ENCODE measurements around the gene SPEF2.
A peak's percentile ranks its signal among the peaks of the same experiment; 100 is the strongest.

The SPEF2 gene, protein sequence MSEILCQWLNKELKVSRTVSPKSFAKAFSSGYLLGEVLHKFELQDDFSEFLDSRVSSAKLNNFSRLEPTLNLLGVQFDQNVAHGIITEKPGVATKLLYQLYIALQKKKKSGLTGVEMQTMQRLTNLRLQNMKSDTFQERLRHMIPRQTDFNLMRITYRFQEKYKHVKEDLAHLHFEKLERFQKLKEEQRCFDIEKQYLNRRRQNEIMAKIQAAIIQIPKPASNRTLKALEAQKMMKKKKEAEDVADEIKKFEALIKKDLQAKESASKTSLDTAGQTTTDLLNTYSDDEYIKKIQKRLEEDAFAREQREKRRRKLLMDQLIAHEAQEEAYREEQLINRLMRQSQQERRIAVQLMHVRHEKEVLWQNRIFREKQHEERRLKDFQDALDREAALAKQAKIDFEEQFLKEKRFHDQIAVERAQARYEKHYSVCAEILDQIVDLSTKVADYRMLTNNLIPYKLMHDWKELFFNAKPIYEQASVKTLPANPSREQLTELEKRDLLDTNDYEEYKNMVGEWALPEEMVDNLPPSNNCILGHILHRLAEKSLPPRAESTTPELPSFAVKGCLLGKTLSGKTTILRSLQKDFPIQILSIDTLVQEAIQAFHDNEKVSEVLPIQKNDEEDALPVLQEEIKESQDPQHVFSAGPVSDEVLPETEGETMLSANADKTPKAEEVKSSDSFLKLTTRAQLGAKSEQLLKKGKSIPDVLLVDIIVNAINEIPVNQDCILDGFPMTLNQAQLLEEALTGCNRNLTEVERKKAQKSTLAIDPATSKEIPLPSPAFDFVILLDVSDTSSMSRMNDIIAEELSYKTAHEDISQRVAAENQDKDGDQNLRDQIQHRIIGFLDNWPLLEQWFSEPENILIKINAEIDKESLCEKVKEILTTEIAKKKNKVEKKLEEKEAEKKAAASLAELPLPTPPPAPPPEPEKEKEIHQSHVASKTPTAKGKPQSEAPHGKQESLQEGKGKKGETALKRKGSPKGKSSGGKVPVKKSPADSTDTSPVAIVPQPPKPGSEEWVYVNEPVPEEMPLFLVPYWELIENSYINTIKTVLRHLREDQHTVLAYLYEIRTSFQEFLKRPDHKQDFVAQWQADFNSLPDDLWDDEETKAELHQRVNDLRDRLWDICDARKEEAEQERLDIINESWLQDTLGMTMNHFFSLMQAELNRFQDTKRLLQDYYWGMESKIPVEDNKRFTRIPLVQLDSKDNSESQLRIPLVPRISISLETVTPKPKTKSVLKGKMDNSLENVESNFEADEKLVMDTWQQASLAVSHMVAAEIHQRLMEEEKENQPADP (N-terminal part only)

DNA sequence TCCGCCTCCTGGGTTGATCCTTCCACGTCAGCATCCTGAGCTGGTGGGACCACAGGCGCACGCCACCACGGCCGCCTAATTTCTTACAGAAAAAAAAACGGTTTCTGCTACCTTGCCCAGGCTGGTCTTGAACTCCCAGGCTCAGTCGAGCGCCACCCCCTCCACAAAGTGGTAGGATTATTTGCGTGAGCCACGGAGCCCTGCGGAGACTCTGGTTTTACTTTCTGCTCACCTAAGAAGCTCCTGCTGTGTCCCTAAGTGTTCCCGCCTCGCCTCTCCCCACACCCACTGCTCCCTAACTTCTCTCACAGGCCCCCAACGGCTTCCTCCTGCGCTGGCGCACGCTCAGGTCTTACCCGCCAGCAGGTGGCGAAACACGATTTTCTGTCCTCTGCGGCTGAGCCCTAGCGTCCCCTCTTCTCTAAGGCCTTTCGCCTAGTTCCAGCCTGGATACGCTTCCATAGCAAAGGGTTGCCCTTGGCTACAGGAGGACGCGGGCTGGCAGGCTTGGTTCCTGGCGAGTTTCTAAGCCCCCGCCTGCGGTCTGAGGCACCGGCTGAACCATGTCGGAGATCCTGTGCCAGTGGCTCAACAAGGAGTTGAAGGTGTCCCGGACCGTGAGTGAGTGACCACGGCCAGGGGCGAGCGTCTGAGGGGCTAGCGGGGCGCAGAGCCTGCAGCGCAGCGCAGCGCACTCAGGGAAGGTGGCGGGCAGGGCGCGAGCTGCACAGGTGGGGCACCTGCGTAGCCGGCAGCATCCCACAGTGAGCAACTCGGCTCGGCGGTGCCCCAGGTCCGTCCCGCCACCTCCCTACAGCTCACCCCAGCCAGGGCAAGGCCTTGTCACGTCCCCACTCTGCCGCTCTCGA lies at the start of gene SPEF2:
TSS of gene SPEF2 (plus strand) at position 429 of the 869 bp plus-strand sequence. CDS start at position 564, 135 bp downstream.
- DNase-seq (ENCODE audit: low spot score), result peak; percentile 93

DNA sequence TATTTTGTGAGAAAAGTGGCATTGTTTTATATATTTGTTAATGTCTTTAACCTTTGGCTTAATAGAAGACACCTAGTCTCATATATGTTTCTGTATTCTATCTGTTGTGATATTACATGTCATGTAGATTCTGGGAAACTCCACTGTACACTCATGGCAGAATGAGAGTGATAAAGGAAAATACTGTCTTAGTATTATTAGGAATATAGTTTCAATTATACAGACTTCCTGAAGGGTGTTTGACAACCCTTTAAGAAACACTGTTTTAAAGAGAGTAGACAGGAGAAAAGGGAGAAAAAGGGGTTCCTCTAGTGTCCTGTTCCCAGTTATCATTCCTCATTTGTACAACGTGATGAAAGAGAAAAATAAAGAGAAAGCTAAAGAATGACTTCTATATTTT lies 42.1 kb upstream of the SPEF2 start:
- no peak for DNase-seq (ENCODE audit: low spot score)

DNA sequence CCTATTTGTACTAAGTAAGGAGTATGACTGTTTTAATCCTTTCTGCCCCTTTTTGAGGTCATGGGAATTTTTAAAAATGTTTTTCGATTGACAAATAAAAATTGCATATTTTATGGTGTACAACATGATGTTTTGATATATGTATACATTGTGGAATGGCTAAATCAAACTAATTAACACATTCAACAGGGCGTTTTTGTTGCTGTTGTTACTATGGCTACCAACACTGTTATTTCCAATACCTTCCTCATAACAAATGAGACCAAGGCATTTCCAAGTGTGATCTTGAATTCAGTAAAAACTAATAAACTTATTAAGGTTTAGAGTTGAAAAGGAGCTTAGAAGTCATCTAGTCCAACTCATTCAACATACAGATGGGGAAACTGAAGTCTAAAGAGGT lies 30.2 kb upstream of the SPEF2 start:
- no peak for DNase-seq (ENCODE audit: low spot score)

DNA sequence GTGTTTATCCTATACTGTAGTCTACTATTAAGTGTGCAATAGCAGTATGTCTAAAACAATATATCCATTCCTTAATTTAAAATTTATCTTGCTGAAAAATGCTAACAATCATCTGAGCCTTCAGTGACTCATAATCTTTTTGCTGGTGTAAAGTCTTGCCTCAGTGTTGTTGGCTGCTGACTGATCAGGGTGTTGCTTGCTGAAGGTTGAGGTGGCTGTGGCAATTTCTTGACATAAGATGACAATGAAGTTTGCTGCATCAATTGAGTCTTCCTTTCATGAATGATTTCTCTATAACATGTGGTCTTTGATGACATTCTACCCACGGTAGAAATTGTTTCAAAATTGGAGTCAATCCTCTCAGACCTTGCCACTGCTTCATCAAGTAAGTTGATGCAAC lies 24.3 kb upstream of the SPEF2 start:
- DNase-seq (ENCODE audit: low spot score), result no peak

DNA sequence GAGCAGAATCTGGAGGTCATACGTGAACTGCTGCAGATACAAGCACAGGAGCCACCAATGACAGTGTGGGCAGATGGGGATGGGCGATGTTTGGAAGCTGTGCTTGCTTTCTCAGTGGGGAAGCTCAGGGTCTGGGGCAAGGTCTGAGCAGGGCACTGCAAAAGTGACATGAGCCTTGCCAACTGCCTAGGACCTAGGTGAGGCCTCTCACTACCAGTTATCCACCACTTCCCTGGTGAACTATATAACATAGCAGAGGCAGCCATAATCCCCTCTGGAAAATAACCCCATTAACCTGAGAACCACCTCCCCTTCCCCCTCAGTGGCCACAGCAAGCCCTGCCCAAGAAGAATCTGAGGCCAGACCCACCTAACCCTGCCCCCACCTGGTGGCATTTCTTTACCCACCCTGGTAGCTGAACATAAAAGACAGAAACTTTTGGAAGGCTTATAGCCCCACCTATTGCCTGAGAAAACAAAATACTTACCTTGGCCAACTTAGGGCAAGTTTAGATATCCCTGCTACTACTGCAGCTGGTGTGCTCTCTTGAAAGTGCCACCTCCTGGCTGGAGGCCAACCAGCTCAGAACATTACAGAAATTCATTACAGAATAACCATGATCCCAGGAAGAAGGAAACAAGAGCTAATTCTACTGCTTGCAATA lies 18.8 kb upstream of the SPEF2 start:
- DNase-seq (ENCODE audit: low spot score), result no peak

DNA sequence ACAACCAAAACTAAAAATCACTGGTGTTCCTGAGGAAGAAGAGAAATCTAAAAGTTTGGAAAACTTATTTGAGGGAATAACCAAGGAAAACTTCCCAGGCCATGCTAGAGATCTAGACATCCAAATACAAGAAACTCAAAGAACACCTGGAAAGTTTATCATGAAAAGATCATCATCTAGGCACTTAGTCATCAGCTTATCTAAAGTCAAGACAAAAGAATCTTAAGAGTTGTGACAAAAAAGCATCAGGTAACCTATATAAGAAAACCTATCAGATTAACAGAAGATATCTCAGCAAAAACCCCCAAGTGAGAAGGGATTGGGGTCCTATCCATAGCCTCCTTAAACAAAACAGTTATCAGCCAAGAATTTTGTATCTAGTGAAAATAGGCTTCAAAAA lies 17.1 kb upstream of the SPEF2 start:
- DNase-seq (ENCODE audit: low spot score), result no peak

DNA sequence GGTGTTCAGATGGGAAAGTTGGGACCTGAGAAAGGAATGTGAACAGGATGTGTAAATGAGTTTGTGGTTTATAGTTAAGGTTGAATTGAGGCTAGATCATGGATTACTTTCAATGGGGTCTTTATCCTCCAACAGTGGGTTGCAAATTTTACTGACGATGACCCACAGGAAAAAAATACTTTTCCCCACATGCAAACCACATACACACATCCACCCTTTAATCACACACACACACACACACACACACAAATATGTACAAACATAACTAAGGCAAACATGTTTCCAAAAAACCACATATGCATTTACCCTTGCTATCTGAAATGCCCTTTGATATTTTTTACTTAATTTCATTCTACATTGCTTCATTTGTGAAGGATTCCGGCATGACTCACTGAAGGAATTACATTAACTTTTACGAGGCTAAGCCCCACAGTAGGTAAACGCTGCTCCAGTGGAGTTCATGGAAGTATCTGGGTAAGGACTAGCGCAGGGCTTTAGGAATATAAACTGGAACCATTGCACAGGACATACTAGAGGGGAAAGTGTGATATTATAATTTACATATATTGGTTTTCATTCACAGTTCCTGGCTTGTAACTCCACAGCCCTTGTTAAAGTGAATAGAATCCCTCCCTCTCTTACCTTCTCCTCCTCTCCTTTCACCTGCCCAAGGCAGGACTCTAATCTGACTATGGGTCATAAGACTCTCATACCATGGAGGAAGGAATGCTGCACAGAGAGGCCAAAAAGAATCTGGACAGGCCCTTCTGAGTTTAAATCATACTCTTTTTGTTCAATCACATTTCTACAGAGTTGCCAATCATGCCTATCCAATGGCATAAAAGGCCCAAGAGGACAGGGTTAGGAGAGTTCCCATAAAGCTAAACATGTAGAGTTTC lies 8.5 kb upstream of the SPEF2 start:
- no peak for DNase-seq (ENCODE audit: low spot score)

DNA sequence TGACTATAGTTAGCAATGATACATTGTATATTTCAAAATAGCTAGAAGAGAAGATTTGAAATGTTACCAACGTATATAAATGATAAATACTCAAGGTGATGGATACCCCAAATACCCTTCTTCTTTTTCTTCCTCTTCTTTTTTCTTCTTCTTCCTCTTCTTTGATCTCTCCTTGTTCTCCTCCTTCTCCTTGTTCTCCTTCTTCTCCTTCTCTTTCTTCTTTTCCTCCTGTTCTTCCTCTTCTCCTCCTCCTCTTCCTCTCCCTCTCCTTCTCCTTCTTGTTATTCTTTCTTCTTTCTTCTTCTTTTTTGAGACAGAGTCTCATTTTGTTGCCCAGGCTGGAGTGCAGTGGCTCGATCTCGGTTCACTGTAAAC lies 616 bp upstream of the SPEF2 start:
- DNase-seq (ENCODE audit: low spot score), result no peak

DNA sequence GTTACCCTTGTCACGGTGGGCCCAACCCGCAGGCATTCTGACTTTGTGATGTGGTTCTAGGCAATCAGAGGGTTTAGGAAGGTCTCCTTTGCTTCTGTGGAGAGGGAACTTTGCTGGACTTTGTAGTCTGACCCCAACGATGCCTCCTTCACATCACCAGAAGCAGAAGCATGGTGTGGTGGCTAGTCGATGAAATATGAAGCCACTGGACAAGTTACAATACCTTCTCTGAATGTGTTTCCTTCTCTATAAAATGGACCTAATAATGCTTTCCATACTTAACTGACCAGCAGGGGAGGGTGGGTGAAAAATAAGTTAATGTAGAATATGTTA lies 607 bp downstream of the SPEF2 start:
- DNase-seq (ENCODE audit: low spot score), result no peak

DNA sequence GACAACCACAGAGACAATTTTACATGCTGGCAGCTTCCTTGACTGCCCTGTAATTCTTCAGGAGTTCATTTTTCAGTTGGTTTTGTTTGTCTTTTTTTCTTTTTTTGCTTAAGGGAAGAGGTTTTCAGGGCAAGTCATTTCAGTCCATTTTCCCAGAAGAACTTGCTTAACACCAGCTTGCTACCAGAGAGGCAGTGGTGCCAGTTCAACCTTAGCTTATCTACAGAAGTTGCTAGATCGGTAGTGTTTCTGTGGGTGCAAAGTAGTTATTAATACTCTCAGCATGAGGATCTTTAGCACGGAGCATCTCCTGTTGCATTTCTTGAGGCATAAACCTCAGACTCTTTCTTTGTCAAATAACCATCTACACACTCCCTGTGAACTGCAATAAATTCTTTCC lies 1.1 kb downstream of the SPEF2 start:
- DNase-seq (ENCODE audit: low spot score), result no peak

DNA sequence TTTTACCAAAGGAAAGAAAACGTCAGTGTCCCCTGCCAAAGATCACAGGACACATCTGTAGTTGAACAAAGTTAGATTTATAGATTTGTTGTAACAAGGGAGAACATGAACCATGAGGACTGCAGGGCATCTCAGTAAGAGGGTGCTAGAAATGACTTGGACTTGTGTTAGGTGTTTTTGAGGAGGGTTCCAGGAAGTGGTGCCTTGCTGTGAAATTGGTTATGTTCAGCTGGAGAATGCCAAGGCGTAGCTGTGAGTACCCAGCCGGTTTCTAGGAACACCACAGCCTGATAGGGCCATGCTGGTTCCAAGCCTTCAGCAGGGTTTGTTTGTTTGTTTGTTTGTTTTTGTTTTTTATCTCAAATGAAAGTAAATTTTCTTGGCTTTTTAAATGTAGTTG lies 5.3 kb downstream of the SPEF2 start:
- no peak for DNase-seq (ENCODE audit: low spot score)

DNA sequence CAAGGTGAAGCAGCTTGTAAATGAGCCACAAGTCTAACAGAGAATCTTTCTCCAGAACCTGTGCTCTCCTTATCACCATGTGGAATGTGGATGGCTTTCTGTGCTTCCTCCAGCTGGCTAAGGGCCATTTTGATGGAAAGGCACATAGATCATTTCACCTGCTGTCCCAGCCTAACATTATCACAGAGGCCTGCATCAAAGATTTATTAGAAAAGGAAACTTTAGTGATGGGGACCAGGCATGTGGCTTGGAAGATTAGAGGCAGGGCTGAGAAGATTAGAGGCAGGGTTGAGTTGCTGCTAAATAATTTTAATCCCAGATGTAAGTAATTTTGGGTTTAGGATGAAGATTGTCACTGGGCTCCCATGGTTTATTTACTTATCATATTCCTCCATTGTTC lies 6.3 kb downstream of the SPEF2 start:
- no peak for DNase-seq (ENCODE audit: low spot score)

DNA sequence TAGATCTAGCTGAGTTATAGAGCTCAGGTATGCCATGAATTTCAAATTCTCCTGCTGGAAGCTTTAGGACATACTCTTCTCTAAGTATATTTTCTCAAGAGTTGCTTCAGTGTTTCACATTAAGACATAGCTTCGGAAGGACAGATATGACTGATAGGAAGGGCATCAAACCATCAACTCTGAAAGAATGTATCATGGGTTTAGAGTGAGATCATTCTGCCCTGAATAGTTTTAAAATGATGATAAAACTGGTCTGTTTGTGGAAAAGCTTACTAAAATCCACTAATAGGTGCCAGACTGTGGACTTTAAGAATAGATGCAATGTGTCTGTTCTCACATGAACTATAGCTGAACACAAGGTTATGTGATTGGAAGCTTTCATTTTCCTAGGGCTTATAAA lies 8.4 kb downstream of the SPEF2 start:
- DNase-seq (ENCODE audit: low spot score), result no peak

DNA sequence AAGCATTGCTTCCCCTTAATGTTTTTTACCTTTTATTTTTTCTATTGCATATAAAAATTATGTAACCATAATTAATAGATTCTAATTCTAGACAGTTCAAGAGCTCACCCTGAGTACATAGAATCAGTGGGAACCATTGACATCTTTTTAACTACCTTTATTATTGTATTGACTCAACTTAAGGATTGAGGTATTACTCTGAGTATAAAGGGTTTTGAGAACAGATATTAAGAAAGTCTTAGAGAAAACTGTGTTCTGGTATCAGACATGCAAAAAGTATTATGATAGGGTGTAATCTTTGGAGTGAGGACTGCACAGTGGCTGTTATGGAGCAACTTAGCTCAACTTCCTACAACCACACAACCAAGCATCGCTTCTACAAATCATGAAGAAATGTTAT lies 8.9 kb downstream of the SPEF2 start:
- no peak for DNase-seq (ENCODE audit: low spot score)

DNA sequence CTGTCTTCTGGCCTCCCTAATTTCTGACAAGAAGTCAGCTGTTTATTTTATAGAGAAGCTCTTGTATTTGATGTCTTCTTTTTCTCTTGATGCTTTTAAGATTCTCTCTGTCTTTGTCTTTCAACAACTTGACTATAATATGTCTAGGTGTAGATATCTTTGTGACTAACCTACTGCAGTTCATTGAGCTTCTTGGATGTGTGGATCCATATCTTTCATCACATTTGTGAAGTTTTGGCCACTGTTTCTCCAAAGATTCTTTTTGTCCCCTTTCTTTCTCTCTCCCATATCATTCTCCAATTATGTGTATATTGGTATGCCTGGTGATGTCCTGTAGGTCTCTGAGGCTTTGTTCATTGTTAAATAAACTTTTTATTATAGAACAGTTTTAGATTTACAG lies 16.7 kb downstream of the SPEF2 start:
- DNase-seq (ENCODE audit: low spot score), result no peak

DNA sequence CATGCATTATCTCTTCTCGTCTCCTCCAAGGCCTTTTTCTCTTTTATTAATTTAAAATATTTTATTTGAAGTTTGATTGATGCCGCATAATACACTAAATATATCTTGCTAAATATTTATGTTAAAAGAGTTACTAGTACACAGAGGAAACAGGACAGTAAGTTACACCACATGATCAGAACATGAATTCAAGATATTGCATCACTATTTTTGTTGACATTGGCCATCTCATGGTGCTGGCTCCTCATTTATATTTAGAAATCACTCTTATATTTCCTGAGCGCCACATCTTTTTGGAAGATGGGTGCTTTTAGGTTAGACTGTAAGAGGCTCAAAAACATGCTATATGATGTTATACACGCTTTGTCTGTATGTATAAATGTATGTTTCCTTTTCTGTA lies 23.0 kb downstream of the SPEF2 start:
- DNase-seq (ENCODE audit: low spot score), result no peak

DNA sequence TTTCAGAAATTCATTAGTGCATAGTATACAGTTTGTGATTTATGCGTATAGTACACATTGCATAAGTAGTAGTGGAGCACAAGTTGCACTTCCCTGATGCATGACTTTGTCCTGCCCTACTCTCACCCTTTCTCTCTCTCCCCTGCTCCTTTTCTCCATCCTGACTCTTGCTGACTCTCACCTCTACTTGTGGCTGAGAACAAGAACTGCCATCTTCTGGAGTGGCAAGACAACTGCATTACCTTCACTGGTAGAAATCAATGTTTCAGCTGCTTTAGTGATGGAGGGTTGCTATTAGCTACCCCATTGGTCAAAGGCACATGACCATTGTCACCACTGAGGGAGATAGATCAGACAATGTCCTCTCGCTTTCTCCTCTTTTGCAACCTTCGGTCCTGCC lies 26.9 kb downstream of the SPEF2 start:
- no peak for DNase-seq (ENCODE audit: low spot score)

DNA sequence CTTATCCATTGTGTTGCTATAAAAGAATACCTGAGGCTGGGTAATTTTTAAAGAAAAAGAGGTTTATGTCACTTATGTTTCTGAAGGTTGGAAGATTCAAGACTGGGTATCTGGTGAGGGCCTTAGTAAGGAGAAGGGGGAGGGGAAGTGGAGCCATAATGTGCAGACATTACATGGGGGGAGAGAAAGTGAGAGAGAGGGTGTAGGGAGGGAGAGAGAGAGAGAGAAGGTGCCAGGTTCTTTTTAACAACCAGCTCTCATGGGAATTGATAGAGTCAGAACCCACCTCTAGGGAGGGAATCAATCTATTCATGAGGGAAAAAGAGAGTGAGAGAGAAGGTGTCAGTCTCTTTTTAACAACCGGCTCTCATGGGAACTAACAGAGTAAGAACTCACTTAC lies 29.5 kb downstream of the SPEF2 start:
- no peak for DNase-seq (ENCODE audit: low spot score)

DNA sequence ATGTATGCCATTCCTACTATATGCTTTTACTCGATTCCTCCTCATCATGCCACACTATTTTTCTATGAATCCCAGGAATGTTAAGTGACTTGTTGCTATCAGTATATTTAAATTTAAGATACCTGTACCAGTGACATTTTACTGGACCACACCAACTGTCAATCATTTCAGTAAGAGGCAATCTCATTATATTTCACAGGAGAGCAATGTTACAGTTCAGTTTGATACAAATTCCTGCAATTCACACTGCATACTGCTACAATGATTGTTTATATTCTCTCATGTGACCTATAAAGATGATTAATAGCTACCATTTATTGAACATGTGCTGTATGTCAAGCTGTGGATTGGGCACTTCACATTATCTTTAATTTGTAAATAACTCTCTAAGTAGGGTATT lies 30.0 kb downstream of the SPEF2 start:
- no peak for DNase-seq (ENCODE audit: low spot score)
